Transverse colon (tissue), 4 donors: ENCODE results near the gene MAPK1.

Experiments used
- POLR2A ChIP-seq: fragments of 450-650 bp; IDR thresholded peaks from one replicate; pipeline ENCODE4 v1.6.1; 2016; ENCODE audit warnings: antibody characterized with exemption, mild to moderate bottlenecking, moderate library complexity
- POLR2AphosphoS5 ChIP-seq, 3 donors: sonication (generic); formaldehyde crosslinking; IDR thresholded peaks; one replicate each; pipeline ENCODE4 v1.6.1; 2016; ENCODE audit warnings: antibody characterized with exemption in 3 of 3
- TF ChIP-seq, protein P1 (sequence below), 5 experiments: fragments of 200-600 bp in 3 of 5; fragments of 450-650 bp in 2 of 5; sonication (generic) in 3 of 5; IDR thresholded peaks; 1 replicate in 2 of 5; 2 replicates in 3 of 5; pipeline ENCODE4 v1.5.1; 2016 to 2017; ENCODE audit warnings: antibody characterized with exemption in 5 of 5, inconsistent platforms in 3 of 5, mild to moderate bottlenecking in 2 of 5, moderate library complexity in 1 of 5

DNA sequence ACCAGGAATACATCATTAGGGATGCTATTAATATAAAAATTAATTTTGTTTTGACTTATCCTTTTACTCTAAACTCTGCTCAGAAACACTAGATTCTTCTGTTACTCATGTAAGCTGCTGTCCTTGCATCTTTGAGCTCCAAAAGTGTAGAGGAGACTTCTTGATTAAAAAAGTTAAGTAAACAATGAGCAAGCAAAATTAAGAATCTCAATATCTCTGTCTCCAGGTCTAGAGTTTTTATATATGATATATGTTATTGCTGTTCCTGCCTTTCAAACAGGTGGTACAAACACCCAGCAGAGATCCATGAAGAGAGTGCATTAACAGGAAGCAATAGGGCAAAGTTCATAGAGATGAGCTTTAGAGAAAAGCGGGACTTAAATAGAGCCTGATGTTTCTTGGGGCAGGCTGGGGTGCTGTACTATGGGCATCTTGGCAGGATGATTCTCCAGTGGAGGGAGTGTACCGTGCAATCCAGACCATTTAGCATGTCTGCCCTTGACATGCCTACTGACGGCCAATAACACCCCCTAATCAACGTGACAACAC, 6.9 kb downstream of the MAPK1 start:
- TF ChIP-seq, protein P1, sequence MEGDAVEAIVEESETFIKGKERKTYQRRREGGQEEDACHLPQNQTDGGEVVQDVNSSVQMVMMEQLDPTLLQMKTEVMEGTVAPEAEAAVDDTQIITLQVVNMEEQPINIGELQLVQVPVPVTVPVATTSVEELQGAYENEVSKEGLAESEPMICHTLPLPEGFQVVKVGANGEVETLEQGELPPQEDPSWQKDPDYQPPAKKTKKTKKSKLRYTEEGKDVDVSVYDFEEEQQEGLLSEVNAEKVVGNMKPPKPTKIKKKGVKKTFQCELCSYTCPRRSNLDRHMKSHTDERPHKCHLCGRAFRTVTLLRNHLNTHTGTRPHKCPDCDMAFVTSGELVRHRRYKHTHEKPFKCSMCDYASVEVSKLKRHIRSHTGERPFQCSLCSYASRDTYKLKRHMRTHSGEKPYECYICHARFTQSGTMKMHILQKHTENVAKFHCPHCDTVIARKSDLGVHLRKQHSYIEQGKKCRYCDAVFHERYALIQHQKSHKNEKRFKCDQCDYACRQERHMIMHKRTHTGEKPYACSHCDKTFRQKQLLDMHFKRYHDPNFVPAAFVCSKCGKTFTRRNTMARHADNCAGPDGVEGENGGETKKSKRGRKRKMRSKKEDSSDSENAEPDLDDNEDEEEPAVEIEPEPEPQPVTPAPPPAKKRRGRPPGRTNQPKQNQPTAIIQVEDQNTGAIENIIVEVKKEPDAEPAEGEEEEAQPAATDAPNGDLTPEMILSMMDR (IDR thresholded peaks at IDR 0.05) = no peak
- no peak for TF ChIP-seq POLR2A
- TF ChIP-seq POLR2AphosphoS5 (IDR thresholded peaks at IDR 0.05) = no peak
